ENCODE data around the gene MTARC2. TPM values are rescaled to one million over a fixed set of nuclear protein-coding genes. Genes with fewer than 3 reads are reported as not detected.

MTARC2 gene
- total and polyA plus RNA-seq, 2 of the 4 experiments (the other 2 are of a cell fraction) = 0.36 to 2.6 TPM

DNA sequence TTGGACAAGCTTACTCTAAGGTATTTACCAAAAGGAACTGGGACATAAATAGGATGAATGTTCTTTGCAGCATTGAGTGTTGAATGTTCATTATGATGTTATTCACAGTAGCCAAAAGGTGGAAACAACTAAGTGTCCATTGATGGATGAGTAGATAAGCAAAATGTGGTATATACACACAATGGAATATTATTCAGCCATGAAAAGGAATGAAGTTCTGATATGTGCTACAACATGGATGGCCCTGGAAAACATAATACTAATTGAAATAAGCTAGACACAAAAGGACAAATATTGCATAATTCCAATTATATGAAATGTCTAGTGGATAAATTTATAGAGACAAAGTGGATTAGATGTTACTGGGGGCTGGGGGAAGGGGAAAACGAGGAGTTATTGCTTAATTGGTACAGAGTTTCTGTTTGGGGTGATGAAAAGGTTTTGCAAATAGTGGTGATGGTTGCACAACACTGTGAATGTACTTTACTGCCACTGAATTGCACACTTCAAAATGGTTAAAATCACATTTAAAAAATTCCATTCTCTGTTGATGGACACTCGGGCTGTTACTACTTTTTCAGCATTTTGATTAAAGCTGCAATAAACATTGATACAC, 41.5 kb downstream of the MTARC2 start:
- Histone ChIP-seq H4K91ac (ENCODE audit: insufficient read depth, low read depth, low read length) (no peak overlapping the region), H3K18ac (ENCODE audit: low read depth, low read length) (no peak overlapping the region), H3K36me3 (ENCODE audit: control insufficient read depth, insufficient read depth, low read length) (no peaks in the 10 kb centered on the region), H3K4me3 (ENCODE audit: insufficient read depth, low read depth, low read length) (no peak overlapping the region), H3K4me2 (ENCODE audit: low read depth, low read length) (no peak overlapping the region), H2AK9ac (replicated peaks; ENCODE audit: low read depth, low read length, poor library complexity) (no peak overlapping the region), H3K79me1 (ENCODE audit: low read depth in 1 of 2, low read length in 2 of 2) (no peaks in the 10 kb centered on the region), H2BK20ac (ENCODE audit: low read depth, low read length) (no peak overlapping the region), H2BK120ac (ENCODE audit: low read depth, low read length) (no peak overlapping the region), H2BK5ac (ENCODE audit: low read depth, low read length, poor library complexity, severe bottlenecking) (no peak overlapping the region), H4K5ac (ENCODE audit: low read depth, low read length) (no peak overlapping the region), H3K4ac (ENCODE audit: low read depth, low read length) (no peak overlapping the region), H3K9me1 (ENCODE audit: insufficient read depth, low read length) (no peaks in the 10 kb centered on the region), H3K9ac (ENCODE audit: low read depth, low read length) (no peak overlapping the region), H3K14ac (replicated peaks; ENCODE audit: low read depth, low read length) (no peak overlapping the region), H3K23ac (ENCODE audit: low read depth, low read length) (no peak overlapping the region), H4K8ac (ENCODE audit: low read depth in 2 of 2, low read length in 2 of 2) (no peak overlapping the region), H2AFZ (replicated peaks; ENCODE audit: low read length, poor library complexity) (no peak overlapping the region), H3K27ac (ENCODE audit: insufficient read depth, low read length) (no peak overlapping the region), H3K27me3 (ENCODE audit: control insufficient read depth, insufficient read depth, low read length) (no peaks in the 10 kb centered on the region; the same call in 1 of the 2 replicates), H2AK5ac (ENCODE audit: low read depth, low read length) (no peak overlapping the region), H2BK15ac (ENCODE audit: low read depth, low read length) (no peak overlapping the region), H4K20me1 (ENCODE audit: insufficient read depth, low read length) (no peaks in the 10 kb centered on the region), H3K56ac (ENCODE audit: extremely low read depth, insufficient read depth, low read length) (no peak overlapping the region), H3K4me1 (ENCODE audit: control insufficient read depth, insufficient read depth, low read length) (no peaks in the 10 kb centered on the region), H3K9me3 (ENCODE audit: control insufficient read depth, insufficient read depth, low read length) (no peaks in the 10 kb centered on the region)
- BruUV-seq (replicated peaks) = no TSS peak
- ATAC-seq (ENCODE audit: low read depth) (no peak), DNase-seq (no peak)
- intact Hi-C loops (cut with micrococcal nuclease) (no loop called here), in situ Hi-C loops (cut with MboI; ENCODE audit: low sequenced_read_pairs) (no loop called here), dilution Hi-C loops (cut with HindIII; ENCODE audit: low sequenced_read_pairs, unreplicated experiment) (no loop called here)
- ChIA-PET POLR2A (ENCODE audit: unreplicated experiment) (interaction anchor here (0.5 kb wide), 1 partner anchor 1582 kb away, joined by 3 read pairs; no protein-coding TSS in a partner anchor), CTCF (no interaction called here)
- TF ChIP-seq RCOR1 (IDR thresholded peaks at IDR 0.05; ENCODE audit: insufficient replicate concordance, low read length) = no peak
- no peak for TF ChIP-seq RAD21 (IDR thresholded peaks at IDR 0.05; ENCODE audit: low read length)
- TF ChIP-seq MXI1 (IDR thresholded peaks at IDR 0.05; ENCODE audit: borderline replicate concordance, low read depth, low read length) = no peak
- TF ChIP-seq MAFK (IDR thresholded peaks at IDR 0.05; ENCODE audit: low read depth, low read length) = no peak
- TF ChIP-seq CEBPB (IDR thresholded peaks at IDR 0.05; ENCODE audit: low read depth, low read length) = peak; percentile 50; the same call in 1 of the 2 replicates
- WGBS, 2 experiments (ENCODE audit: extremely low coverage in 2 of 2, insufficient read length in 1 of 2) = no CpG with 5 or more reads among the region's 2 CpGs
